ENCODE results near the gene HLA-DRA. TPM values are rescaled to one million over a fixed set of nuclear protein-coding genes. Genes with fewer than 3 reads are reported as not detected.

The HLA-DRA gene
- total and polyA plus RNA-seq, 2 of the 8 experiments (the other 6 are each of a cell fraction or from before 2014, with no cell fraction given): 5.0 to 6.2 TPM

DNA sequence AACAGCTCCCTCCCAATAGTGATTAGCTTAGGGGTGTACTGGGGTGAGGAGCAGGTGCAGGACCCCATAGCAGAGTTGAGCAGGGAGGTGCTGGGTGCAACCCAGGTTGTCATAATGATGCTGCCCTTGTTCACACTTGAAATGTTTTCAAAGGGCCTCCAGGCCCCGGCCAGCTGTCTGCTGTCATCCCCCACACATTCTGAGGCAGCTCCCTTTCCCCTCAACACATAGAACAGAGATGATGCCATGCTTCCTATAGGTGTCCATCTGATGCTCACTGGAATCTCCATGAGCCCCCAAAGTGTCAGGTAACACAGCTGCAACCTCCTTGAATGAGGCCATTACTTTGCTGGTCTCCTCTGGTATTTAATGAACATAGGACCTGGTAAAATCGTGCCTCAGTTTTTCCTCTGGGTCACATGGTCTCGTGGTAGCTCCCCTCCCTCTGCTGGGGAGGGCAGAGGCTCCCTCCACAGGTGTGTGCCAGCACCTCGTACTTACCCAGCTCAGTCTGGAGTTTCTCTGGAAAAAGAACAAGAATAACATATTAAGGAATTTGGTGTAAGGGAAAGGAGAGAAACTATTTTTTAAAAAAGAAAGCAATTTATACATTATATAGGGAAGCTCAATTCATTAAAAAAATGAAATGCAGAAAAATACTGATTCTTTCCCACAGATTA is 38.3 kb upstream of the HLA-DRA start:
- Histone ChIP-seq H3K9ac (replicated peaks in 1 of 4; ENCODE audit: extremely low read depth in 1 of 4, low read depth in 3 of 4, low read length in 3 of 4) (no peak overlapping the region), H2AFZ (ENCODE audit: low read length) (no peak overlapping the region), H3K14ac (ENCODE audit: insufficient read length) (no peak overlapping the region), H2BK20ac (ENCODE audit: low read length) (no peak overlapping the region), H3K4ac (replicated peaks; ENCODE audit: insufficient read length, low read depth, low read length) (no peak overlapping the region), H3K9me3 (ENCODE audit: insufficient read depth in 2 of 2, low read depth in 1 of 2, low read length in 1 of 2) (no peaks in the 10 kb centered on the region), H2BK5ac (ENCODE audit: low read depth, low read length) (no peak overlapping the region), H3K4me3 (ENCODE audit: extremely low read depth in 1 of 4, insufficient read depth in 2 of 4, low read depth in 3 of 4, low read length in 4 of 4) (no peak overlapping the region), H3K23me2 (ENCODE audit: low read depth, low read length) (no peaks in the 10 kb centered on the region), H2BK15ac (ENCODE audit: low read length) (no peak overlapping the region), H3K56ac (replicated peaks; ENCODE audit: insufficient read length, low read depth, low read length) (no peak overlapping the region), H2BK12ac (ENCODE audit: low read depth, low read length) (no peak overlapping the region), H4K8ac (ENCODE audit: extremely low read depth, insufficient read depth, low read length) (no peak overlapping the region), H4K91ac (replicated peaks; ENCODE audit: insufficient read length, low read length) (no peak overlapping the region), H3K4me1 (replicated peaks in 1 of 4; ENCODE audit: control insufficient read depth in 3 of 4, insufficient read depth in 4 of 4, low read length in 3 of 4) (no peaks in the 10 kb centered on the region), H3K79me2 (ENCODE audit: control insufficient read depth in 1 of 2, insufficient read depth in 2 of 2, low read length in 2 of 2) (no peaks in the 10 kb centered on the region), H3K18ac (ENCODE audit: extremely low read depth, low read length) (no peak overlapping the region), H2AK5ac (ENCODE audit: low read depth, low read length) (no peak overlapping the region), H3K4me2 (ENCODE audit: insufficient read depth in 1 of 2, low read depth in 2 of 2, low read length in 2 of 2) (no peak overlapping the region), H3K79me1 (ENCODE audit: low read depth, low read length) (no peaks in the 10 kb centered on the region), H2BK120ac (replicated peaks; ENCODE audit: low read depth, low read length) (no peak overlapping the region), H3K23ac (ENCODE audit: insufficient read length) (no peak overlapping the region), H3K27me3 (replicated peaks in 1 of 4; ENCODE audit: control insufficient read depth in 3 of 4, extremely low read depth in 1 of 4, insufficient read depth in 3 of 4, low read length in 3 of 4) (no peaks in the 10 kb centered on the region), H3K36me3 (ENCODE audit: control insufficient read depth in 2 of 4, insufficient read depth in 4 of 4, low read length in 3 of 4) (no peaks in the 10 kb centered on the region), H4K20me1 (replicated peaks in 1 of 2; ENCODE audit: control insufficient read depth in 1 of 2, insufficient read depth in 2 of 2, low read length in 2 of 2) (no peaks in the 10 kb centered on the region), H4K5ac (ENCODE audit: insufficient read length, low read depth, low read length) (no peak overlapping the region), H3K27ac (ENCODE audit: low read depth, low read length) (no peak overlapping the region)
- no peak for TF ChIP-seq CREB1 (IDR thresholded peaks at IDR 0.05)
- TF ChIP-seq SIRT6 (IDR thresholded peaks at IDR 0.05; ENCODE audit: low read length): no peak
- no peak for TF ChIP-seq RNF2 (IDR thresholded peaks at IDR 0.05; ENCODE audit: borderline replicate concordance, low read depth, low read length, missing control alignments, poor library complexity, severe bottlenecking)
- TF ChIP-seq TBP (IDR thresholded peaks at IDR 0.05; ENCODE audit: low read depth, low read length): no peak
- TF ChIP-seq CBX5 (IDR thresholded peaks at IDR 0.05; ENCODE audit: low read depth, low read length): no peak
- TF ChIP-seq, protein P1, sequence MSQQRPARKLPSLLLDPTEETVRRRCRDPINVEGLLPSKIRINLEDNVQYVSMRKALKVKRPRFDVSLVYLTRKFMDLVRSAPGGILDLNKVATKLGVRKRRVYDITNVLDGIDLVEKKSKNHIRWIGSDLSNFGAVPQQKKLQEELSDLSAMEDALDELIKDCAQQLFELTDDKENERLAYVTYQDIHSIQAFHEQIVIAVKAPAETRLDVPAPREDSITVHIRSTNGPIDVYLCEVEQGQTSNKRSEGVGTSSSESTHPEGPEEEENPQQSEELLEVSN (IDR thresholded peaks at IDR 0.05): no peak
- POLR2A ChIA-PET (ENCODE audit: partially characterized antibody): interaction anchor here (0.6 kb wide), 1 partner anchor 236 kb away, joined by 3 read pairs; no protein-coding TSS in a partner anchor
- no peak for FAIRE-seq
- CTCF ChIA-PET (ENCODE audit: partially characterized antibody): interaction anchor here (0.7 to 4.6 kb wide), 12 partner anchors 12 to 399 kb away, joined by 3 to 43 read pairs (median 3); no protein-coding TSS in a partner anchor
- 76% methylated on average over 4 of the region's 4 CpGs; no CpG with 5 or more reads in 1 of the 2 experiments for WGBS, 2 experiments (ENCODE audit: extremely low coverage in 1 of 2, insufficient coverage in 1 of 2, insufficient read length in 1 of 2, insufficient replicate concordance in 2 of 2, low coverage in 1 of 2, low lambda C conversion rate in 2 of 2, missing lambda C conversion rate in 1 of 2)
- no peak for DNase-seq (ENCODE audit: low read depth in 1 of 2, low spot score in 2 of 2)

Data from H1 (cell line).